T-cell (primary cell): ENCODE results near the gene DDAH1. TPM values are rescaled to one million over a fixed set of nuclear protein-coding genes. Genes with fewer than 3 reads are reported as not detected.

ENCODE experiments used
- ATAC-seq, 4 experiments: fragments of 200-7000 bp in 3 of 4; fragments of 150-1000 bp in 1 of 4; cut with Tn5 transposase; replicated peaks in 1 of 4; 1 replicate in 3 of 4; 2 replicates in 1 of 4; pipeline ENCODE4 v1.10.0; 2021; ENCODE audit warnings: moderate library complexity in 3 of 4, mild to moderate bottlenecking in 2 of 4, moderate number of reproducible peaks in 1 of 4
- CTCF ChIA-PET, 2 donors: fragments of 300-600 bp; sonication (Branson Sonifier 250); formaldehyde crosslinking; loops; one replicate each; lab custom pipeline; 2022; ENCODE audit warnings: antibody characterized with exemption in 2 of 2; lab: Charles Lee
- POLR2A ChIA-PET, 2 donors: fragments of 300-600 bp; sonication (Branson Sonifier 250); formaldehyde crosslinking; loops; one replicate each; lab custom pipeline; 2022; ENCODE audit warnings: antibody characterized with exemption in 2 of 2; lab: Charles Lee
- DNase-seq, 35 experiments: peaks; one replicate each; pipeline versions ENCODE4 v3.0.0 to v3.0.0-alpha.2; 2013 to 2023
- H3K27ac ChIP-seq: one replicate; pipeline ENCODE4 v1.5.1; 2013; ENCODE audit warnings: low read length
- H3K27me3 ChIP-seq, 2 experiments: replicated peaks in 1 of 2; 1 replicate in 1 of 2; 2 replicates in 1 of 2; pipeline versions ENCODE4 v1.6.1 to v1.7.0; 2013; ENCODE audit warnings: low read length in 1 of 2, mixed read lengths in 1 of 2; ENCODE audit not compliant: control insufficient read depth in 2 of 2, insufficient read depth in 2 of 2; ENCODE audit errors: extremely low read depth in 1 of 2
- H3K36me3 ChIP-seq, 2 donors: 1 replicate in 1 of 2; 2 replicates in 1 of 2; pipeline versions ENCODE4 v1.6.1 to v1.7.0; 2013; ENCODE audit warnings: low read length in 1 of 2; ENCODE audit not compliant: control insufficient read depth in 2 of 2, insufficient read depth in 1 of 2; ENCODE audit errors: extremely low read depth in 1 of 2
- H3K4me1 ChIP-seq, 2 experiments: 1 replicate in 1 of 2; 2 replicates in 1 of 2; pipeline versions ENCODE4 v1.6.1 to v1.7.0; 2013; ENCODE audit warnings: low read length in 2 of 2, mixed read lengths in 1 of 2; ENCODE audit not compliant: insufficient read depth in 2 of 2, control insufficient read depth in 1 of 2; ENCODE audit errors: extremely low read depth in 1 of 2
- H3K4me3 ChIP-seq, 2 donors: 1 replicate in 1 of 2; 2 replicates in 1 of 2; pipeline versions ENCODE4 v1.5.1 to v1.7.0; 2013; ENCODE audit warnings: mild to moderate bottlenecking in 2 of 2, low read length in 1 of 2, moderate library complexity in 1 of 2; ENCODE audit not compliant: control insufficient read depth in 1 of 2; ENCODE audit errors: extremely low read depth in 1 of 2
- H3K9me3 ChIP-seq: 2 replicates; pipeline ENCODE4 v1.7.0; 2013
- H3K27ac Mint-ChIP-seq, 2 donors: one replicate each; pipeline ENCODE4 v1.8.0; 2020 to 2021; ENCODE audit warnings: mild to moderate bottlenecking in 2 of 2, mixed read lengths in 2 of 2
- H3K27me3 Mint-ChIP-seq, 2 donors: one replicate each; pipeline ENCODE4 v1.8.0; 2021 to 2022; ENCODE audit warnings: mixed read lengths in 2 of 2
- H3K36me3 Mint-ChIP-seq: one replicate; pipeline ENCODE4 v1.8.0; 2021; ENCODE audit warnings: mixed read lengths
- H3K4me1 Mint-ChIP-seq, 3 donors: one replicate each; pipeline ENCODE4 v1.8.0; 2020 to 2022; ENCODE audit warnings: mixed read lengths in 3 of 3, mild to moderate bottlenecking in 1 of 3
- H3K4me3 Mint-ChIP-seq, 3 donors: one replicate each; pipeline ENCODE4 v1.8.0; 2020 to 2022; ENCODE audit warnings: mild to moderate bottlenecking in 3 of 3, mixed read lengths in 3 of 3, moderate library complexity in 3 of 3
- H3K9me3 Mint-ChIP-seq, 3 donors: one replicate each; pipeline ENCODE4 v1.8.0; 2020 to 2022; ENCODE audit warnings: mixed read lengths in 3 of 3
- WGBS: methylation state at CpG from one replicate; pipeline ENCODE4 v1.1.5; 2013; ENCODE audit warnings: missing lambda C conversion rate; ENCODE audit not compliant: insufficient coverage; 5-methylcytosine and 5-hydroxymethylcytosine counted together
- total RNA-seq, 35 experiments: library from RNA in 6 of 35; stranded (reverse) in 6 of 35; fragments of 120-200 nt in 1 of 35; gene quantifications; one replicate each; pipeline versions ENCODE4 v1.2.1 to v1.2.4 and lab custom pipeline; 2013 to 2026

DDAH1 gene
- total RNA-seq, 5 donors from 2014 or later (not counting 1 experiment from before 2014, with no cell fraction given): 0.16 to 0.47 (median 0.32) TPM; not detected in 2

- H3K4me3 ChIP-seq: no peak overlapping the region
- Mint-ChIP-seq H3K27me3 (peaks cover 4 to 19% of the 10 kb centered on the region in 2 donors), H3K9me3 (no peaks in the 10 kb centered on the region), H3K36me3 (no peaks in the 10 kb centered on the region), H3K4me3 (no peak overlapping the region), H3K27ac (no peak overlapping the region), H3K4me1 (no peaks in the 10 kb centered on the region)
- no peaks in the 10 kb centered on the region for H3K36me3 ChIP-seq
- no peak overlapping the region for H3K27ac ChIP-seq
- 35% methylated on average over 2 of the region's 3 CpGs for WGBS
- H3K27me3 ChIP-seq: no peaks in the 10 kb centered on the region
- DNase-seq (no peak), ATAC-seq (no peak)
- no peaks in the 10 kb centered on the region for H3K4me1 ChIP-seq
- ChIA-PET POLR2A (interaction anchor here in 1 of 2 donors (0.6 kb wide), 1 partner anchor 392 kb away, joined by 6 read pairs; no protein-coding TSS in a partner anchor), CTCF (no interaction called here)
- H3K9me3 ChIP-seq: no peaks in the 10 kb centered on the region
Observed at GRCh38 chr1:85440612-85441011, 24.3 kb downstream of the DDAH1 start.

- no peak for ATAC-seq
- no peaks in the 10 kb centered on the region for H3K9me3 ChIP-seq
- POLR2A ChIA-PET: no interaction called here
- no peak overlapping the region for H3K27ac ChIP-seq
- no peaks in the 10 kb centered on the region for H3K4me1 ChIP-seq
- CTCF ChIA-PET: no interaction called here
- Mint-ChIP-seq H3K4me3 (no peak overlapping the region), H3K36me3 (no peaks in the 10 kb centered on the region), H3K4me1 (no peaks in the 10 kb centered on the region), H3K27ac (no peak overlapping the region), H3K9me3 (no peaks in the 10 kb centered on the region), H3K27me3 (peaks cover 4 to 16% of the 10 kb centered on the region in 2 donors)
- no peaks in the 10 kb centered on the region for H3K36me3 ChIP-seq
- H3K4me3 ChIP-seq: no peak overlapping the region
- no peaks in the 10 kb centered on the region for H3K27me3 ChIP-seq
- WGBS: no CpG with 5 or more reads among the region's 2 CpGs
- no peak for DNase-seq
Observed at GRCh38 chr1:85438353-85438752, 26.6 kb downstream of the DDAH1 start.

- ChIA-PET CTCF (no interaction called here), POLR2A (no interaction called here)
- no peak overlapping the region for H3K27ac ChIP-seq
- no peak overlapping the region for H3K4me3 ChIP-seq
- Mint-ChIP-seq H3K27me3 (peaks cover 4 to 16% of the 10 kb centered on the region in 2 donors), H3K4me3 (no peak overlapping the region), H3K9me3 (no peaks in the 10 kb centered on the region), H3K27ac (no peak overlapping the region), H3K4me1 (no peaks in the 10 kb centered on the region), H3K36me3 (no peaks in the 10 kb centered on the region)
- no CpG with 5 or more reads among the region's 3 CpGs for WGBS
- ATAC-seq (no peak), DNase-seq (no peak)
- H3K36me3 ChIP-seq: no peaks in the 10 kb centered on the region
- no peaks in the 10 kb centered on the region for H3K4me1 ChIP-seq
- H3K27me3 ChIP-seq: no peaks in the 10 kb centered on the region
- H3K9me3 ChIP-seq: no peaks in the 10 kb centered on the region
Observed at GRCh38 chr1:85437139-85437538, 27.8 kb downstream of the DDAH1 start.

GRCh38 chr1:85433096-85433495, 31.9 kb downstream of the DDAH1 start:
- Mint-ChIP-seq H3K4me1 (no peaks in the 10 kb centered on the region), H3K27me3 (peaks cover 0 to 4% of the 10 kb centered on the region in 2 donors), H3K9me3 (peaks cover 0 to 2% (median 0%) of the 10 kb centered on the region in 3 donors), H3K27ac (no peak overlapping the region), H3K36me3 (no peaks in the 10 kb centered on the region), H3K4me3 (no peak overlapping the region)
- 64% methylated on average over 3 of the region's 5 CpGs for WGBS
- no peak for DNase-seq
- no peaks in the 10 kb centered on the region for H3K36me3 ChIP-seq
- no peak for ATAC-seq
- CTCF ChIA-PET: no interaction called here
- H3K4me1 ChIP-seq: no peaks in the 10 kb centered on the region
- H3K27ac ChIP-seq: no peak overlapping the region
- POLR2A ChIA-PET: no interaction called here
- H3K4me3 ChIP-seq: no peak overlapping the region
- no peaks in the 10 kb centered on the region for H3K9me3 ChIP-seq
- H3K27me3 ChIP-seq: no peaks in the 10 kb centered on the region

GRCh38 chr1:85428471-85429089, 36.4 kb downstream of the DDAH1 start:
- H3K27me3 ChIP-seq: peaks cover 0 to 3% of the 10 kb centered on the region in 2 experiments
- Mint-ChIP-seq H3K9me3 (peaks cover 0 to 4% (median 0%) of the 10 kb centered on the region in 3 donors), H3K36me3 (no peaks in the 10 kb centered on the region), H3K4me3 (no peak overlapping the region), H3K4me1 (no peaks in the 10 kb centered on the region), H3K27ac (no peak overlapping the region), H3K27me3 (peaks cover 4 to 5% of the 10 kb centered on the region in 2 donors)
- no peak for ATAC-seq
- no peak for DNase-seq
- POLR2A ChIA-PET: no interaction called here
- no peak overlapping the region for H3K4me3 ChIP-seq
- H3K4me1 ChIP-seq: no peaks in the 10 kb centered on the region
- CTCF ChIA-PET: no interaction called here
- WGBS: 38% methylated on average over 1 of the region's 2 CpGs
- no peaks in the 10 kb centered on the region for H3K9me3 ChIP-seq
- no peak overlapping the region for H3K27ac ChIP-seq
- no peaks in the 10 kb centered on the region for H3K36me3 ChIP-seq

- Histone ChIP-seq H3K4me1 (no peaks in the 10 kb centered on the region), H3K27ac (no peak overlapping the region), H3K9me3 (no peaks in the 10 kb centered on the region), H3K4me3 (no peak overlapping the region), H3K36me3 (no peaks in the 10 kb centered on the region), H3K27me3 (peaks cover 0 to 3% of the 10 kb centered on the region in 2 experiments)
- no peaks in the 10 kb centered on the region for H3K36me3 Mint-ChIP-seq
- no peak overlapping the region for H3K4me3 Mint-ChIP-seq
- no peak for DNase-seq
- WGBS: 80% methylated on average over 1 of the region's 3 CpGs
- ATAC-seq: no peak
- no peak overlapping the region for H3K27ac Mint-ChIP-seq
- no peaks in the 10 kb centered on the region for H3K4me1 Mint-ChIP-seq
- CTCF ChIA-PET: interaction anchor here in 1 of 2 donors (0.7 kb wide), 1 partner anchor 401 kb away, joined by 3 read pairs; no protein-coding TSS in a partner anchor
- POLR2A ChIA-PET: no interaction called here
- peaks cover 5% of the 10 kb centered on the region in 2 donors for H3K27me3 Mint-ChIP-seq
- peaks cover 0 to 4% (median 0%) of the 10 kb centered on the region in 3 donors for H3K9me3 Mint-ChIP-seq
Observed at GRCh38 chr1:85427849-85428248, 37.1 kb downstream of the DDAH1 start.
